GM11168 (cell line): ENCODE measurements around the gene SLC40A1.
"Not testable (repeated sequence)": the region's sequence is repeated elsewhere in the genome, so short reads cannot be mapped to it uniquely, and the experiment has no call there.

Source experiments
- in situ Hi-C: fragments of 300-500 bp; cut with MboI; formaldehyde crosslinking; loops from one replicate; pipeline ENCODE4 v1.12.0; 2022; ENCODE audit warnings: low sequenced_read_pairs; ENCODE audit not compliant: unreplicated experiment

SLC40A1 gene

DNA sequence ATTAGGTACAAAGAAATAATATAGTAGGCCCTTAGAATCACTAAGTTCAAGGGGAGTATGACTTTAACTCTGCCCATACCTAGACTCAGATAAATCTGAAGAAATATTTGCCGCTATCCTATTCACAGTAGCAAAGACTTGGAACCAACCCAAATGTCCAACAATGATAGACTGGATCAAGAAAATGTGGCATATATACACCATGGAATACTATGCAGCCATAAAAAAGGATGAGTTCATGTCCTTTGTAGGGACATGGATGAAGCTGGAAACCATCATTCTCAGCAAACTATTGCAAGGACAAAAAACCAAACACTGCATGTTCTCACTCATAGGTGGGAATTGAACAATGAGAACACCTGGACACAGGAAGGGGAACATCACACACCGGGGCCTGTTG lies 21.1 kb upstream of the SLC40A1 start:
- in situ Hi-C loops, result not testable (repeated sequence)

DNA sequence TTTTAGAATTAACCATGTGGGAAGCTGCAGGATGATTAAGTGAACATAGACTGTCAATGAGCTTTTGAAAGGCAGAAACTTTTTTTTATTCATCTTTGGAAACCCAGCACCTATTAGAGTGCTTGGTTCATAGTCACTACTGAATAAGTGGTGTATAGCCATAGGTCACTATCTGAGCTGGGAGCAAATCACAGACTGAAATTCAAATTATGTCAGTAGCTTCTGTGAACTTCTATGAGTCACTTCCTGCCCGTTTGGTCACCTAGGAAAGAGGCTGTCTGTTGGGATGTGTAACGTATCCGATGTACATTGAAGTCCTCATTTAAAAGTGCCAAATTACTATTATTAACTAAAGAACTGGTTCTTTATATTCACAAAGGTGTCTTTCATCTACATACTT lies 20.5 kb upstream of the SLC40A1 start:
- in situ Hi-C loops, result no loop called here

DNA sequence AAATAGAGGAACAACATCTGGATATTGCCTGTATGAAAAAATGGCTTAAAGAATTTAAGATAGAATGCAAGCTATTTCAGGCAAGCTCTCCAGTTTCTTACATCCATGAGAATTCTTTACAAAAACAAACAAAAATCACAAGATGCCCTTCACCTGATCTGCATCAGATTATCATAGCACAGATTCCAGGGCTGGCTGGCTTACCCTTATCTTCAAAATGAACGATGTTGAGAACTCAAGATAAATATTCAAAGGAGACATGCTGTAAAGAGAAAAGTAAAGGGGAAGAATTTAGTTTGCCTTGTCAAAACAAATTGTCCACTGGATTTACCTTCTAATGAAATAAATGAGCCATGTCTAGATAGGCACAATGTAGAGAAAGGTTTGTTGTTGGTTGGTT lies 18.7 kb upstream of the SLC40A1 start:
- in situ Hi-C loops, result no loop called here

DNA sequence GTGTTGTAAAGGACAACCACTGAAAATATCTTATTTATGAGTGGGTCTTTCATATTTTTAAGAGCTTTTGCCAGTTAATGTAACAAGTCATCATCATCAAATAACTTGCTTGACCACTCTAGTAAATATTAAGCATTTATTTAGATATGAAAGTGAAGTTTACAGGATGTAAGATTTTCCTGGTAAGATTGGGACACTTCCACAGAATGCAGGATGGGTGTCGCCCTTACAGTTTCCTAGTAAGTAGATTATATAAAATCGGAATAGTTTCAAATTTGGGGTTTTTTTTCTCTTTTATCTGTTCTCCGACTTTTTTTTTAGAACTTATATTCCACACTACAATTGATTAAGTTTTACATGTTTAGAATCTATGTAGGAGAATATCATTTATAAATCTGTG lies 14.8 kb upstream of the SLC40A1 start:
- in situ Hi-C loops, result no loop called here

DNA sequence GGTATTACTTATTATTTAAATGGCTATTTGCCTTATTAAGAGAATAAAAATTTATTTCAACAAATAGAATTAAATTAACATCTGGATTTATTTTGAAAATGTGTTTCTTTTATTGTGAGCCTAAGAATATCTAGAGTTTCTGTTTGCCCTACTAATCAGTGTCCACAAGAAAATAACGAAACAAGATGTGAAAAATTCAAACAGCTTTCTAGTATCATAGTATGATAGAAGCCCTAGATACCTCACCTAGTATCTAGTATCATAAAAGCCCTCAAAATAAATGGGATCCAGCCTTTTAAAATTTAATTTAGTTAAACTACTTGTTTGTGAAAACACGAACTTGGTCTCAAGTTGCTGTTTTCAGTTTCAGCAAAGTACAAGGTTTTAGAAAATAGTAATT lies 13.7 kb upstream of the SLC40A1 start:
- in situ Hi-C loops, result no loop called here

DNA sequence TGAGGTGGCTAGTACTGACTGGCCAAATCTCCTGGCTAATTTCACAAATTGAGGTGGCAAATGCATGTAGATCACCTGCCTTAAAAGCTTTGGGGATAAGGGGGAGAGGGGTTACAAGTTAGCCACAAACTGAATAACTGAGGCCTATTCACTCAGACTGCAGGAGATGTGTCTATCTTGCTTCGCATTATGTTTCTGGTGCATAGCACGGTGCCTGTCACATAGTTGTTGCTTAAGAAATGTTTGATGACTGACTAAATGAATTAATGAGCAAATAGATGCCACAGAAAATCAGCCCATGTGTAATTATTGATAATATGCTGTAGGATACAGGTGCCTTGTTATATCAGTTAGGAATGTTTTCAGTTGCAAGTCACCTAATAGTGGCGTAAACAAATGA lies 12.5 kb upstream of the SLC40A1 start:
- in situ Hi-C loops, result no loop called here

DNA sequence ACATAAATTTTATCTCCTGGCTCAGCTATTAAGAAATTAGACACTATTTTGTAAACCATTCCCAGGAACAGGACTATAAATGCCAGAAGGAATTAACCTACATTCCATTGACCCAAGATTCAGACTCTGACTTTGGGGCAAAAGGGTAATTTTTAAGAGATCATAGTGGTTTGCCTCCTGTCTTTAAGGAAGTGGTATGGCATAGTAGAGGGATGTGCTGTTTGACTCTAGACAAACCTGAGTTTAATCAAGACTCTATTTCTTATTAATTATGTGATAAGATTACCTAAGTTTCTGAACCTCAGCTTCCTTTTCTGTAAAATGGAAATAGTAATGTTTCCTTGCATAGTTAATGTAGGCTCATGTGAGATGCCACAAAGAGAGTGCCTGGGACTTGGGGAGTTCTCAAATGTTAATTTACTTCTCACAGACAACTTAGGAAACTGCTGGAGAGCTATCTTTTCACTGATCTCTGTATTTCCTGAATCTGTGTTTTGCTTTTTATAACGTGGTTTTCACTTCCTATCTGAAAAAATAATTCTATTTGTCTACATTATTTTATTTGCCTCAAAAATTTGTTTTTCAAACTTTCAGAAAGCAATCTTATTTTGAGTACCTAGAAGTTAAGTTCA lies 11.9 kb upstream of the SLC40A1 start:
- in situ Hi-C loops, result no loop called here

DNA sequence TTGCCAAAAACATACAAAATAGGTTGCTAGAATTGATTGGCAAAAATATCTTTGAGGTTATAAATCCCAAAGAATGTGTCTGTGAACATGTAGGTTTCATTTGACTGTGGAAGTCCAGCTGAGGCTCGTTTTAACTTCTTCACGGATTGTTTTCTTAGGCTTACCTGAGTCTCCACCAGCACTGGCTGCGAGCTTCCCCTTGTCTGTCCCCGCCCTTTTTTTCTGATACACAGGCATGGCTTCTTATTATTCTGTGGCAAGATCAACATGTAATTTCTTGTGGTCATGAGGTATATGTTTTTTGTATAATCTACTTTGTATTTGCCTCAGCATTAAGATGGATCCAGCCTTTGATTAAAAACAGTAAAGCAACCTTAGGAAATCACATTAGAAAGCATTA lies 7.2 kb upstream of the SLC40A1 start:
- in situ Hi-C loops, result no loop called here

DNA sequence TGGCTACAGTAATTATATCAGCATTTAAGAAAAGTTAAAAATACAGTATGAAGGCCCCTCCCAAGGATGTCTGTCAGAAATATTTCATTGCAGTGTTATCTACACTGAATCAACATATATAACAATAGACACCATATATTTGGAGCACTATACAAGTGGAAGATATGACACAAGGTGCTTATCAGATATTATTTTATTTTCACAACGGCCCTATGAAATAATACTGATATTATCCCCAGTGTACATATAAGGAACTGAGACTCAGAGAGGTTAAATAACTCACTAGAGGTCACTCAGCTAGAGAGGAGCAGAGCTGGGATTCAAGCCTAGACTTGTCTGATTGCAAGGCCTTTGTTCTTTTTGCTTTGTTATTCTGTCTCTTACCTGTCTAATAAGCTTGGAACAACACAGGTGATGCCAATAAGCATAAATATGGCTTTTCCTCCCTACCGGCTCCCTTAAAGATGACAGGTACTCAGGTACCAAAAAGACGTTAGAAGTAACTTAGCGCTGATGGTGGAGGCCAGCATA lies 4.7 kb upstream of the SLC40A1 start:
- in situ Hi-C loops, result no loop called here

DNA sequence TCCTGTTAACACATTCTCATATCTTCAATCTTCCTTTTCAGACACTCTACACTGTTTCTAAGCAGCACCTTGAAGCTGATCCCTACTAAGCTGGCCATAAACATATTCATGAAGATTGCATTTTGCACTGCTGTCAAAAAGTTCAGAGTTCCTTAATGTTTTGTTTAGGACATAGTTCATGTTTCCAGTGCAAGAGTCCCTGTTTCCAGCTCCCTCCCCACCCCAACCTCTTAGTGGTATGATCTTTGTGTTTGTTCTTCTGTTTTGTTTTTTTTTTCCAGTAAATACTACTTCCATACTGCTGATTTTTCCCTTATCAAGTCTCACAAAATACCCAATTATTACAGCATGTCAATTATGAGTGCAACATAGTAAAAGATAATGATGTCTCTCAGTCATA lies 4.1 kb upstream of the SLC40A1 start:
- in situ Hi-C loops, result no loop called here

DNA sequence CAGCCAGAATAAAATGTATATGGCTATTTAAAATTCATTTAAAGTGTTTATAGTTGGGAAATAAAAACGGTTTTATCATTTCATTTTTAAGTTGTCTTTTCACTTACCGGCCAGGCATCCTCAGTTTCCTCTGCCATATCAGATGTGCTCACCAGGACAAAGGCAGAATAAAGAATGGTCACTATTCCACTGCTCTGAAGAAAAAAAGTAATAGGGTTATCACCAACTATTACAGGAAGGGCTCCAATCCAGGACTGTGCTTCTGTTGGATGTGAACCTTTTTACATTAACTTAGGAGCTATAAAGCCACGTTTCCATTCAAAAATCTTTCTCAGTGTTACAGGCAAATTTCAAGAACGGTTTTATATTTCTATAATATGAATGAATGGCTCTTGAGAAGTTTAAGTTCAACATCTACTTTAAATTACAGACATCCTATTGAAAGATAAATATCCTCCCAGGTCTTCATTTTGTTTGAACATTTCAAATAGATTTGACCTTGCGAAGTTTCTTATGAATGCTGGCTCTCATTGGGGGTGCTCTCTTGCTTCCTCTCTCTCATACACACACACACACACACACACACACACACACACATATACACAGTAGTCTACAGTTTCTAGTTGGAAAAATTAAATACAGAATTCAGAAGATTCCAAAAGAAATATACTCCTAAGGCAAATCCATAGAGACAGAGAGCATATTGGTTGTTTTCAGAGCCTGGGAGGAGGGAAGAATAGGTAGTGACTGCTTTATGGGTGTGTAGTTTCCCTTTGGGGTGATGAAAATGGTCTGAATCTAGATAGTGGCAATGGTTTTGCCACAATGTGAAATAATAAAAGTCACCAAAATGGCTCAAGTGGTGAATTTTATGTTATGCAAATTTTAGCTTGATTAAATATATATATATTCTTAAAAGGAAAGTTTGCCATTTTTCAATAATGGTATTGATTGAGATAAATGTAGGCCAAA lies 2.9 kb upstream of the SLC40A1 start:
- in situ Hi-C loops, result no loop called here

DNA sequence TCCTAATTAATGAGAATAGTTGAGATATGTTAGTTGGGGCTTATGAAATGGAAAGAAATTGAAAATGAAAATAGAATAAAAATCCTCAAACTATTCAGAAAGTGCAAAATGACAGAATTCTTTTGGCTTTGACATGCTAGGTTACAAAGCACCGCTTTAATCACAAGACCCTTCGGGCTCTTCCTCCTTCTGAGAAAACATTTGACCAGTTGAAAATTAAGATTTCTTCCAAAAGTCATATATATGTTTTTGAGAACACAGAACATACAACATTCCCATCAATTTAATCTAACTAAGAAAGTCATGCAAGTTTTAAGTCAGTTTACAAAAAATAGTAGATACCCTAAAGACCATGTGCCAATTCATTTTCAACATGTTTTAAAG lies 2.2 kb upstream of the SLC40A1 start:
- in situ Hi-C loops, result no loop called here

DNA sequence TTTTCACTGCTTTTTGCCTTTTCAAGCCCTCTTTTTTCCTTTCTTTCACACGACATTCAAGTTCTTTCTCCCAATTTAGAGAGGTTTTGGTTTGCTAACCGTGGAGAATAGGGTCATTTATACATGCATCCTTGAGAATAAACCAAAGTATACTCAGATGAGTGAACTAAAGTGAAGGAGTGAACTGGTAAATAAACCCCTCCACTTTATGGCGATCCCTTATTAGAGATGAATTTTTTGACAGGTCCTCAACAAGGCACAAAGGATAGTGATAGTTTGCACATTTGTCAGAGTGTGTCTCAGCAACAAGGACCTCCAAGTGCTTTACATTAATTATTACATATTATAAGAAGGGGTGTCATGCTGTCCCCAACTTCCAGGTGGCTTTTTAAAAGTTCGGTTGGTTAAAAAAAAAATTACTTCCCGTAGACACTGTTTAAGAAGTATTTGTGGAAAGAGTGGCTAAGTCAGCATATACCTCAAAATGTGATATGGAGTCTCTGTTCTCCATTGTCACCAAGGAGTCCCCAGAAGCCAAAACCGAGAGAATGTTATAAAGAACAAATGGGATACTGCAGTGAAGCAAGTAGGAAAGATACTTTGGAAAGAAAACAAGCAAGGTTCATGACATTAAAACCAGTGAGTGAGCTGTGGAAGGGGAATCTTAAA lies 1.7 kb upstream of the SLC40A1 start:
- in situ Hi-C loops, result no loop called here

DNA sequence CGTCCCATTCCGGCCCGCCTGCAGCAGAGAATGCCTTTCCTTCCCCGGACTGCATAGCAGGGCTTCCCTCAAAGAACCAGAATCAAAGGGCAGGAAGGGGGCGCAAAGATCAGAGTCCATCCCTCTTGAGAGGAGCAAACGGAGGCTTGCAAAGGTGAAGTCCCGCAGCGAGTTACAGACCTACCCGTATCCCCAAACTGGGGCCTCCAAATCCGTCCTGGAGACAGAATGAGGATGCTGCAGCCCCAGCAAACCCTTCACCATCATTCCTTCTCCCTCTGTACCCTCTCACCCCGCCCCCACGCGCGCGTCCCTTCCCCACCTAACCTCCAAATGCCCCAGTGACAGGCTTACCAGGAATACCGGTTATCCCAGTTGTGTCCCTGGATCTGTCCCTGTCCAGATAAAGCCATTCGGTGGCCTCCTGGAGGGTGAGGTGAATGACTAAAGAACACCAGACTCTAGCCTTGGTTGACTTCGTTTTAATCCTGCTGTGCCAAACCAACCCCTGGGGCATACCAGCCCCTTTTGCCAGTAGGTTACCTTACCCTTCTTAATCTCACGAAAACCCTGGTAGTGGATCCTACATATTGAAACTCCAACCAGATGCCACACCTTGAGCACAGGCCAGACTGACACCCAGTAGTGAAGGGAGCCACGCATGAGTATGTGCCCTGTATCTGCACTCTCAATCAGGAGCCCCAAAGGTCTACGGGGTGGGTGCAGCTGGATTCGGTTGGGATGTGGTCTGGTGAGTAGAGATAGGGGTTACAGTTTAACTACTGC lies 961 bp upstream of the SLC40A1 start:
- in situ Hi-C loops, result no loop called here

DNA sequence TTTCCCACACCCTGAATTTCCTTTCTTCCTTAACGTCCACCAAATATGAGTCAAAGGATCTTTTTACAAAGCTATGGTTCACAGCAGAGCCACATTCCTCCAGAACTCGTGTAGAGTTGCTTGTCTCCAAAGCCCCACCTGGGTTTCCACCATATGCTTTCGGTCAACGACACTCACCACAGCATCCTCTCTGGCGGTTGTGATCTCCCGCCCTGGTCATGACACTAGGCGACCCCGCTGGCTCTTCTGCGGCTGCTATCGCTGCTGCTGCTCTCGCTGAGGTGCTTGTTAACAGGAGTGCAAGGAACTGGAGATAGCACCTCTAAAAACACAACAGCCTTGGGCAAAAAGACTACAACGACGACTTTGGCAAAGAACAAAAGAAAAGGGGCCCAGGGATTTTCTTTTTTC lies 340 bp downstream of the SLC40A1 start:
- in situ Hi-C loops, result no loop called here

DNA sequence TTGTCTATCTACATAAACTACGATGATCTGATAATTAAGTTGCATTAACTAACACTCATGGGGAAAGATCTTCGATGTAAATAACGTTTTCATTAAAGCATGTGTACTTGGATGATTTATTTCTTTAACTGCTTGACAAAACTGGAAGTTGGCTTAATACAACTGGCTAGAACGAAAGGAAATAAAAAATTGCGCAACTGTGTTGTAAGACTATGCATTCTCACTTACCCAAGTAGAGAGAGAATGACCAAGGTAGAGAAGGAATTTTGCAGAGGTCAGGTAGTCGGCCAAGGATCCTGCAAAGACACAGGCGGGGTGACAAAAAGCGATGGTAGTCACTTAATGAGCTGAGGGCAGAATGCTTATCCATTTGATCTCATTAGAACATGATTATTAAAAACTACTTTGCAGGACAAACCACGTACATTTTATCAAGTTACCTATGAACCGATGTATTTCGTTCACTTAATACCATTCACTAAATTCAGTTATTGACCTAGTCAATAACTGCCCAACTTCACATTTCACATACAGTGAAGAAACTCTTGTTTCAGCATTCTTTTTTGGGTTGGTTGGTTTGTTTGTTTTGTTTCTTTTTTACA lies 900 bp downstream of the SLC40A1 start:
- in situ Hi-C loops, result loop anchor here (10.0 kb wide), 1 partner anchor 55 kb away; no protein-coding TSS in a partner anchor

DNA sequence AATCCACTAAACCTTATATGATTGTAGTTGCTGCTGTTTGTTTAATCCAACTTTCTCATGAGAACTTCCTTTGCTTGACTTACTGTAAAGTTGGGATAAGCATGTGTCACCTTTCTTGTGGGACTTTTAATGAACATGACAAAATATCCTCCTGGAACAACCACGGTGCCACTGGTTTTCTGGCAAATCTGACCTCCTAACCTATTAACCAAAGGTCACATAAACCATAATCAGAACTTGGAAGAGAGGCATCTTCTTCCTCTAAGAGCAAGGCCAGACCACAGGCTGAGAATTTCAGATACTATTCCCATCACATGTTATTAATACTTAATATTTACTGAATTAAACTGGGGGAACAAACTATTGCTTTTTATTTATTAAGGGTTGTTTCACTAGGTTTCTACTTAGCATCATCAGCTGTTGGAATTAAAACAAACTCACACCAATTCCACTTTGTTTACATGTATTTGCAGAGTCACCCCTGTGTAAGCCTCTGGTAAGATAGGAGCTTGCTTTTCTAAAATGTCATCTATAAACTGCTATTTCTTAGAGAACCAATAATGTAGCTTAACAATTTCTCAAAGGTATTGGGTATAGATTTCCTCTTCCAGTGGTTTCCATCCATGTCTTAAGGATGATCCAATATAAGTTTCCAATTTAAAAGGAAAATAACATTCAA lies 2.2 kb downstream of the SLC40A1 start:
- in situ Hi-C loops, result loop anchor here (10.0 kb wide), 1 partner anchor 56 kb away; no protein-coding TSS in a partner anchor

DNA sequence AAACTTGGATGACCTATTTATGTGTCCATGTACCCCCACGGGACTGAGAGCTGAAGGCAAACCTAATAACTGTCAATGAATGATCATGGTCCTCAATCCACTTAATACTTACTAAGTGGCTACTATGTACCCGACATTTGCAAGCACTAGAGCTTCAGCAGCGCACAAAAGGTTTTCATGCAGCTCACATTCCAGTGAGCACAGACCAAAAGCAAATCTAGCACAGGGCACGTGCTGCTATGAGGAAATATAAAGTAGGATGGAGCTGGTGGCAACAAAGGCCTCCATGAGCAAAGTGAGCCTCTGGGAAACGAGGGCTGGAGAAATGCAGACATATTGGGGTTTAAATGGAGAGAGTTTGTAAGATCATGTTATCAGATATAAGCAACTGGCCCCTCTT lies 3.5 kb downstream of the SLC40A1 start:
- in situ Hi-C loops, result loop anchor here (10.0 kb wide), 1 partner anchor 58 kb away; no protein-coding TSS in a partner anchor

DNA sequence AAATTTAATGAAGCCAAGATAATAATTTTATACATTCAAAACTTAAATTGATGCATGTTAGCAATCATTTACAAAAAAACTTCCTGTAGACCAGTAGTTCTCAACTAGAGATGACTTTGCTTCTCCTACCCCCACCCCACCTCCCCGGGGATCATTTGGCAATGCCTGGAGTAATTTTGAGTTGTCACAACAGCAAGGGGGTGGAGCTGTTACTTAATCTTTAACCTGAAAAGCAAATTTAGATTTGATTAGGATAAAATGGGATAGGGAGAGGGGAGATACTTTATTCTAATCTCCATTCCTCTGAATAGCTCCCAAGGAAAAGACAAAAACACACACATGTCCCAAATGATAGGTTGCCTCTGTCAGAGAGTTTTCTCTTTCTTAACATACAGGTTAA lies 4.2 kb downstream of the SLC40A1 start:
- in situ Hi-C loops, result loop anchor here (10.0 kb wide), 1 partner anchor 58 kb away; no protein-coding TSS in a partner anchor
